Esophagus muscularis mucosa (tissue), 4 donors: Measurements from ENCODE around the gene OGDH. TPM values are rescaled to one million over a fixed set of nuclear protein-coding genes. Genes with fewer than 3 reads are reported as not detected.

Experiments used
- DNase-seq: peaks from one replicate; pipeline ENCODE4 v3.0.0-alpha.2; 2017; ENCODE audit errors: extremely low spot score
- H3K27ac ChIP-seq, 4 donors: fragments of 200-600 bp; sonication (generic); replicated peaks in 1 of 4; 1 replicate in 3 of 4; 2 replicates in 1 of 4; pipeline ENCODE4 v1.5.1; 2016 to 2019; ENCODE audit warnings: mild to moderate bottlenecking in 1 of 4
- H3K27me3 ChIP-seq, 4 donors: fragments of 200-600 bp; sonication (generic); one replicate each; pipeline versions ENCODE4 v1.5.1 to v1.6.0; 2016 to 2019
- H3K36me3 ChIP-seq, 4 donors: fragments of 200-600 bp; sonication (generic); one replicate each; pipeline ENCODE4 v1.5.1; 2016 to 2019
- H3K4me1 ChIP-seq, 4 donors: fragments of 200-600 bp; sonication (generic); one replicate each; pipeline ENCODE4 v1.5.1; 2016 to 2019
- H3K4me3 ChIP-seq, 4 donors: fragments of 200-600 bp; sonication (generic); 1 replicate in 2 of 4; 2 replicates in 2 of 4; pipeline ENCODE4 v1.5.1; 2016 to 2019; ENCODE audit warnings: mild to moderate bottlenecking in 4 of 4, moderate library complexity in 1 of 4
- H3K9me3 ChIP-seq, 4 donors: fragments of 200-600 bp; sonication (generic); 1 replicate in 3 of 4; 2 replicates in 1 of 4; pipeline ENCODE4 v1.5.1; 2016 to 2019
- CTCF ChIP-seq, 3 experiments: fragments of 200-600 bp in 2 of 3; fragments of 450-650 bp in 1 of 3; sonication (generic) in 2 of 3; IDR thresholded peaks; one replicate each; pipeline ENCODE4 v1.5.1; 2017 to 2019; ENCODE audit warnings: antibody characterized with exemption in 3 of 3, mild to moderate bottlenecking in 2 of 3, moderate library complexity in 1 of 3
- EP300 ChIP-seq: sonication (generic); formaldehyde crosslinking; IDR thresholded peaks from one replicate; pipeline ENCODE4 v1.6.1; 2017; ENCODE audit warnings: antibody characterized with exemption
- POLR2A ChIP-seq: fragments of 450-650 bp; IDR thresholded peaks from one replicate; pipeline ENCODE4 v1.6.1; 2017; ENCODE audit warnings: antibody characterized with exemption, moderate library complexity, mild to moderate bottlenecking, low read depth
- POLR2AphosphoS5 ChIP-seq, 2 donors: sonication (generic); formaldehyde crosslinking; IDR thresholded peaks; one replicate each; pipeline ENCODE4 v1.6.1; 2017; ENCODE audit warnings: antibody characterized with exemption in 2 of 2
- WGBS: methylation state at CpG from one replicate; pipeline ENCODE4 v1.1.5; 2018; 5-methylcytosine and 5-hydroxymethylcytosine counted together
- intact Hi-C: fragments of 100-400 bp; cut with DNase I; formaldehyde crosslinking; loops from one replicate; pipeline ENCODE4 v1.15.1; 2023
- total RNA-seq, 4 donors: library from RNA; depleted of rRNA; stranded (reverse); fragments of >200 nt; gene quantifications; one replicate each; pipeline versions ENCODE4 v1.1.0 to v1.2.1, GENCODE V29; 2016

The OGDH gene
- total RNA-seq, 4 donors from 2014 or later, result 135 to 184 (median 145) TPM

GRCh38 chr7:44633254-44634186 lies 27.1 kb downstream of the OGDH start:
- Histone ChIP-seq H3K27me3 (no peaks in the 10 kb centered on the region), H3K9me3 (no peaks in the 10 kb centered on the region), H3K27ac (peak overlapping the region; percentile 64 to 81 (median 72)), H3K36me3 (peaks cover 0 to 13% (median 3%) of the 10 kb centered on the region in 4 donors), H3K4me1 (peaks cover 69 to 82% (median 77%) of the 10 kb centered on the region in 4 donors), H3K4me3 (no peak overlapping the region)
- DNase-seq, result no peak
- WGBS, result 57% methylated on average over 10 of the region's 10 CpGs
- intact Hi-C loops, result no loop called here
- no peak for TF ChIP-seq POLR2A
- peak; percentile 54 to 75 for TF ChIP-seq POLR2AphosphoS5 (IDR thresholded peaks at IDR 0.05)
- no peak for TF ChIP-seq CTCF (IDR thresholded peaks at IDR 0.05)

GRCh38 chr7:44634187-44634838 lies 27.9 kb downstream of the OGDH start:
- Histone ChIP-seq H3K27me3 (no peaks in the 10 kb centered on the region), H3K4me1 (peaks cover 77 to 90% (median 84%) of the 10 kb centered on the region in 4 donors), H3K4me3 (no peak overlapping the region), H3K9me3 (no peaks in the 10 kb centered on the region), H3K36me3 (peaks cover 0 to 10% (median 2%) of the 10 kb centered on the region in 4 donors), H3K27ac (peak overlapping the region; percentile 64 to 81 (median 72))
- intact Hi-C loops, result no loop called here
- TF ChIP-seq POLR2AphosphoS5 (IDR thresholded peaks at IDR 0.05) (no peak), CTCF (IDR thresholded peaks at IDR 0.05) (no peak), EP300 (no peak), POLR2A (no peak)
- WGBS, result 50% methylated on average over 1 of the region's 5 CpGs
- no peak for DNase-seq

- Histone ChIP-seq H3K27ac (peak overlapping the region; percentile 64 to 81 (median 72)), H3K4me1 (peaks cover 84 to 92% (median 87%) of the 10 kb centered on the region in 4 donors)
Observed at GRCh38 chr7:44634839-44635591, 28.6 kb downstream of the OGDH start.

More at GRCh38 chr7:44634839-44635591, 28.6 kb downstream of the OGDH start:
- H3K4me3 ChIP-seq, result no peak overlapping the region
- H3K9me3 ChIP-seq, result no peaks in the 10 kb centered on the region
- peaks cover 0 to 5% (median 2%) of the 10 kb centered on the region in 4 donors for H3K36me3 ChIP-seq
- WGBS, result 76% methylated on average over 14 of the region's 14 CpGs
- H3K27me3 ChIP-seq, result no peaks in the 10 kb centered on the region
- intact Hi-C loops, result loop anchor here (5.0 kb wide), 1 partner anchor 48 kb away; no protein-coding TSS in a partner anchor
- TF ChIP-seq EP300 (no peak), CTCF (IDR thresholded peaks at IDR 0.05) (no peak), POLR2A (no peak), POLR2AphosphoS5 (IDR thresholded peaks at IDR 0.05) (no peak)
- no peak for DNase-seq
